ENCODE data around the gene ALDH1B1.

Gene ALDH1B1

GRCh38 chr9:38414040-38414723 is 21.7 kb downstream of the ALDH1B1 start:
- Histone ChIP-seq H4K20me1 (ENCODE audit: low read depth, low read length) (no peaks in the 10 kb centered on the region), H3K4me2 (ENCODE audit: low read depth, low read length, poor library complexity, severe bottlenecking) (no peak overlapping the region), H3K27me3 (ENCODE audit: low read length) (no peaks in the 10 kb centered on the region)

GRCh38 chr9:38415856-38416255 is 23.4 kb downstream of the ALDH1B1 start:
- Histone ChIP-seq H3K4me2 (ENCODE audit: low read depth, low read length, poor library complexity, severe bottlenecking) (no peak overlapping the region), H3K9ac (ENCODE audit: low read length) (no peak overlapping the region), H3K4me3 (ENCODE audit: insufficient read depth, low read length, poor library complexity, severe bottlenecking) (no peak overlapping the region), H2AFZ (ENCODE audit: low read depth, low read length, severe bottlenecking) (no peak overlapping the region), H3F3A (ENCODE audit: insufficient read depth) (no peaks in the 10 kb centered on the region), H3K36me3 (ENCODE audit: low read length) (no peaks in the 10 kb centered on the region), H3K79me2 (ENCODE audit: insufficient read depth, low read length) (no peaks in the 10 kb centered on the region), H3K27ac (ENCODE audit: low read depth, low read length) (no peak overlapping the region), H4K20me1 (ENCODE audit: low read depth, low read length) (no peaks in the 10 kb centered on the region), H3K9me3 (ENCODE audit: insufficient read depth, low read length) (no peaks in the 10 kb centered on the region), H3K9me2 (replicated peaks; ENCODE audit: insufficient read depth, low read length) (no peaks in the 10 kb centered on the region), H3K27me3 (ENCODE audit: low read length) (no peaks in the 10 kb centered on the region)
- TF ChIP-seq EZH2phosphoT487 (conservative IDR thresholded peaks at IDR 0.05; ENCODE audit: low read length) (no peak), CTCF (IDR thresholded peaks at IDR 0.05; ENCODE audit: insufficient read depth, low read length, poor library complexity, severe bottlenecking) (no peak)

More at GRCh38 chr9:38414040-38414723, 21.7 kb downstream of the ALDH1B1 start:
- no peak overlapping the region for H2AFZ ChIP-seq (ENCODE audit: low read depth, low read length, severe bottlenecking)
- no peaks in the 10 kb centered on the region for H3K79me2 ChIP-seq (ENCODE audit: insufficient read depth, low read length)
- no peaks in the 10 kb centered on the region for H3K36me3 ChIP-seq (ENCODE audit: low read length)
- no peaks in the 10 kb centered on the region for H3K9me3 ChIP-seq (ENCODE audit: insufficient read depth, low read length)
- no peaks in the 10 kb centered on the region for H3K9me2 ChIP-seq (replicated peaks; ENCODE audit: insufficient read depth, low read length)
- TF ChIP-seq CTCF (IDR thresholded peaks at IDR 0.05; ENCODE audit: insufficient read depth, low read length, poor library complexity, severe bottlenecking) (no peak), EZH2phosphoT487 (conservative IDR thresholded peaks at IDR 0.05; ENCODE audit: low read length) (no peak)
- H3K4me3 ChIP-seq (ENCODE audit: insufficient read depth, low read length, poor library complexity, severe bottlenecking): no peak overlapping the region
- H3K27ac ChIP-seq (ENCODE audit: low read depth, low read length): no peak overlapping the region
- no peak overlapping the region for H3K9ac ChIP-seq (ENCODE audit: low read length)
- H3F3A ChIP-seq (ENCODE audit: insufficient read depth): no peaks in the 10 kb centered on the region

- Histone ChIP-seq H3K9ac (ENCODE audit: low read length) (no peak overlapping the region), H3K9me3 (ENCODE audit: insufficient read depth, low read length) (no peaks in the 10 kb centered on the region), H3K27ac (ENCODE audit: low read depth, low read length) (no peak overlapping the region), H2AFZ (ENCODE audit: low read depth, low read length, severe bottlenecking) (no peak overlapping the region), H3K4me3 (ENCODE audit: insufficient read depth, low read length, poor library complexity, severe bottlenecking) (no peak overlapping the region), H3F3A (ENCODE audit: insufficient read depth) (no peaks in the 10 kb centered on the region), H3K79me2 (ENCODE audit: insufficient read depth, low read length) (no peaks in the 10 kb centered on the region), H3K4me2 (ENCODE audit: low read depth, low read length, poor library complexity, severe bottlenecking) (no peak overlapping the region), H3K36me3 (ENCODE audit: low read length) (no peaks in the 10 kb centered on the region), H3K27me3 (ENCODE audit: low read length) (no peaks in the 10 kb centered on the region), H3K9me2 (replicated peaks; ENCODE audit: insufficient read depth, low read length) (no peaks in the 10 kb centered on the region), H4K20me1 (ENCODE audit: low read depth, low read length) (no peaks in the 10 kb centered on the region)
- TF ChIP-seq CTCF (IDR thresholded peaks at IDR 0.05; ENCODE audit: insufficient read depth, low read length, poor library complexity, severe bottlenecking): no peak
- no peak for TF ChIP-seq EZH2phosphoT487 (conservative IDR thresholded peaks at IDR 0.05; ENCODE audit: low read length)
Measured at GRCh38 chr9:38416461-38416860, 24.0 kb downstream of the ALDH1B1 start.

Data from SU-DHL-6 (cell line).